ENCODE measurements around the gene ZC3H12C.

Gene ZC3H12C

DNA sequence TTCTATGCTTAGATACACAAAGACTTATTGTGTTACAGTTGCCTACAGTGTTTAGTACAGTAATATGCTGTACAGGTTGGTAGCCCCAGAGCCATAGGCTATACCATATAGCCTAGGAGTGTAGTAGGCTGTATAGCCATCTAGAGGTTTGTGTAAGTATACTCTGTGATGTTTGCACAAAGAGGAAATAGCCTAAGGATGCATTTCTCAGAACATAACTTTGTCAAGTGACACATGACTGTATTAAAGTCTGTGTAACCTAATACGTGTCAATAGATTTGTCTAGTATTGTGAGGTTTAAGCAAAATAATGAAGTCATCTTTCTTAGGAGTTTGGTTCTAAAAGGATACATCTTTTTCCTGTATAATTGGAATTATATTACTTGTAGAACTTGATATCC, 5.5 kb downstream of the ZC3H12C start:
- no peak for DNase-seq (ENCODE audit: low read depth)

DNA sequence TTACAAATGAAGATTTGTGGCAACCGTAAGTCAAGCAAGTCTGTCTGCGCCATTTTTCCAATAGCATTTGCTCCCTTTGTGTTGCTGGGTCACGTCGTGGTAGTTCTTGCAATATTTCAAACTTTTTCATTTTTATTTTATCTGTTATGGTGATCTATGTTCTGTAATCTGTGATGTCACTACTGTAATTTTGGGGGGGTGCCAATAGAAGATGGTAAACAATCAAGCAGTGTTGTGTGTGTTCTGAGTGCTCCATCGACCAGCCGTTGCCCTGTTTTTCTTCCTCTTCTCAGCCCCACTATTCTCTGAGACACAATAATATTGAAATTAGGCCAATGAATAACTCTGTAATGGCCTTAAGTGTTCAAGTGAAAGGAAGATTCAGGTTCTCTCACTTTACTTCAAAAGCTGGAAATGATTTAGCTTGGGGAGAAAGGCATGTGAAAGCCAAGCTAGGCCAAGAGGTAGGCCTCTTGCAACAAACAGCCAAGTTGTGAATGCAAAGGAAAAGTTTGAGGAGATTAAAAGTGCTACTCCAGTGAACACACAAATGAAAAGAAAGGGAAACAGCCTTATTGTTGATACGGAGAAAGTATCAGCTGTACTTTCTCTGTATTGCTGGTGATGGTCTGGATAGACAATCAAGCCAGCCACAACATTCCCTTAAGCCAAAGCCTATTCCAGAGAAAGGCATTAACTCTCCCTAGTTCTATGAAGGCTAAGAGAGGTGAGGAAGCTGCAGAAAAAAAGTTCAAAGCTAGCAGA, 7.5 kb downstream of the ZC3H12C start:
- no peak for DNase-seq (ENCODE audit: low read depth)

DNA sequence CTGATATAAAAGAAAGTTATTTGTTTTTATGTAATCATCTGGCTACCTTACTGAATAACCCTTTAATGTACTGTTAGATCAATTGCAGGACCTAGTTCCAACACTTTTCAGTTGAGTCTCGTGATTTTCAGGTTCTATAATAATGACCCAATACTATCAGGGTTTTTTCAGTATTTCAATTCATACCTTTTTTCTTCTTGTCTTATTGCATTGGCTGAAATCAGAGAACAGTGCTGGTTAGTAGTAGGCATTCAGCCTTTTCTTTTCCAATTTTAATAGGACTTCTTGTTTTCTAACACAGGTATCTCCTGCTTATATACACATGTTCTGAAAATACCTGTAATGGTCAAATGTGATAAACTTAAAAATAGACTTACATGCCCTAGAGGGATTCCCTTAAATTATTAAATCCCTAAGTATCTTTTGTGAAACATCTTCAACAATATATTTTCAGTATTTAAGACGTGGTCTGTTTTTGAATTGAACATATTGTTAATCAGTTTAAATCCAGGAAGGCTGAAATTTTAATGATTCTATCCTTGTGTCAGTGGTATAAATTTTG, 13.6 kb downstream of the ZC3H12C start:
- DNase-seq (ENCODE audit: low read depth), result no peak

DNA sequence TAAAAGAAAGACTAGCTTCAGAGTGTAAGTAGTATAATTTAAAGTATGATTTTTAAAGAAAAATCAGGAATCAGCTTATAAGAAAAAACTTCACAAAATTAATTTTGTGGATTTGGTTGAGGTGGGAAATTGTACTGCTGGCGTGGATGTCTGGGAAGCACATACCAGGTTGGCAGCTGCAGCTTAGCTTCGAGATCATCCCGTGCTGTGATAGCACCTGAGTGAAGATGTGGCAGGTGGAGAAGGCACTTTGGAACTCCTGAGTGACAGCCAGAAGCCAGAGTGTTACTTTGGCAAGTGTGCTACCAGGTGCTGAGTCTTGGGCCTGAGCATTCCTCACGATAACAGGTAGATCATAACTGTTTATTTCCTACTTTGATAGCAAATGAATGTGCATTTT, 17.7 kb downstream of the ZC3H12C start:
- no peak for DNase-seq (ENCODE audit: low read depth)

DNA sequence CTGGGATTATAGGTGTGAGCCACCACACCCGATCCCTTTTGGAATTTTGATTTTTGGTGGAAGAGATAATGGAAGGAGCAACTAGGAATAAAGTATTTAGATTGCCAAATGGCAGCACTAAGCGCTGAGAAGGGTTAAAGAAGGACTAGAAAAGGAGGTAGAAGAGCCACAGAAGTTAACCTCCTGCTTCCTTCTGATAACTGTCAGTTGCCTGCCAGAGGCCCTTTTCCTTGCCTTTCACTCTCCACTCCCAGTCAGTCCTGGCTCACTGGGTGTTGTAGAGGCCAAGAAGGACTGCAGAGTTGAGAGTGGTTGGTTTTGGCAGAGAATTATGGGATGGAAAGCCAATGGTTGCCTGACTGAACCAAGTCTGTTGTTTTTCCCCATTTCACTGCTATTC, 19.3 kb downstream of the ZC3H12C start:
- DNase-seq (ENCODE audit: low read depth), result no peak

DNA sequence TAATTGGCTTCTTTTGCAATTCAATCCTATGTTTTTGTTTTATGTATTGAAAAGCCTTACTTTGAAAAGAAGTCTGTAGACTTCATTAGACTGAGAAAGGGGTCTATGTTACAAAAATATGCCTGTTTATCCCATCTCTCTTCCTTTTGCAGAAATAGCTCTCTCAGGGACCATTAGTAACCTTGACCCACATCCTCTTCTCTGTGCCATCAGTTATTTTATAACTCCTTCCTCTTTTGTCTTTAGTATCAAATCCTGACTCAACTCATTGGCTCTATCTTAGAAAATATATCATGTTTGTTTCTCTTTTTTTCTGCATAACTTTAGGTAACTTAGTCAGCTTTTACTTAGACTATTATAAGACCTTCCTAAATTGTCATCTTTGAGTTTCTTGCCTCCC, 20.3 kb downstream of the ZC3H12C start:
- DNase-seq (ENCODE audit: low read depth), result no peak

DNA sequence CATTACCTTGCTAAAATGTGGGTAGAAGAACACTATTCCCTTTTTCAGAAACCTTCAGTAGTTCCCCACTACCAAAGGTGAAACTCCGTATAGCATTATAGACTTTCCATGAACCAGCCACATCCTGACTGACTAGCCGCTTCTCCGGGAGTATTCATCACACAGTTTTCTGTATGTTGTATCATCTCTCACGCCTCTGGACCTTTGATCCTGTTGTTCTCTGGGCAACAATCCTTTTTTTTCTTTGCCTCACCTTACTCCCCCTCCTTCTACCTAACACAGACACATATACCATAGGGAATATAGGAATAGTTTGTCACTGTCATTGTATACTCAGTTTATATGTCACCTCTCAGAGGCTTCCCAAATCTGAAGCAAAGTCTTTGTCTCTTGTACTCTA, 20.8 kb downstream of the ZC3H12C start:
- DNase-seq (ENCODE audit: low read depth), result no peak

DNA sequence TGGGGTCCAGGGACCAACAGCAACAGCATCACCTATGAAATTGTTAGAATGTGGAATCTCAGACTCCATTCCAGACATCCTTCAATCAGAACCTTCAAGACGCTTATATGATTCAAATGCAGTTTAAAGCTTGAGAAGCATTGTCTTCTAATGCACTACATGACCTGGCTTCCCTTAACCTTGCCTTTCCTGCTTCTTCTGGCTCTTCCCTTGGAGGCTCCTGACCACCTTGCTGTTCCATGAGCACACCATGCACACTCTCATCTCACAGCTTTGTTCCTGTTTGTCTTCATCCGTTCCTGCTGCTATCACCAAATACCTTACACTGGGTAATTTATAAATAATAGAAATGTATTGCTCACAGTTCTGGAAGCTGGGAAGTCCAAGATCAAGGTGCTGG, 26.1 kb downstream of the ZC3H12C start:
- DNase-seq (ENCODE audit: low read depth), result no peak

DNA sequence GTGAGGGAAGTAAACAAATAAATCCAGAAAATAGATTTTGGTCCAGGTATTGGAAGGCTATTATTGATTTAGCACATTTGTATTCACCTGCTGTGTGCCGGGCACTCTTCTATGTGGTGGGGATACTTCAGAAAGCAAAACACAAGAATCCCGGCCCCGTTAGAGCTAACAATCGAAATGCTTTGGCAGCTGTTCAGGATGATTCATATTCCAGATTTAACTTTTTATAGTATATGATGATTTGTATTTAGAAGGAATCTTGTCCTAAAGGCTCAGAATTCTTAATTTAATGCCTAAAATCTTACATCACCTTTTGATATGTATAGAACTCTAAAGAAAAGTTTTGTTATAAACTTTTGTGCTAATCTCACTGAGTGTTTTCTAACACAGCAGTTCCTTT, 28.0 kb downstream of the ZC3H12C start:
- DNase-seq (ENCODE audit: low read depth), result no peak

DNA sequence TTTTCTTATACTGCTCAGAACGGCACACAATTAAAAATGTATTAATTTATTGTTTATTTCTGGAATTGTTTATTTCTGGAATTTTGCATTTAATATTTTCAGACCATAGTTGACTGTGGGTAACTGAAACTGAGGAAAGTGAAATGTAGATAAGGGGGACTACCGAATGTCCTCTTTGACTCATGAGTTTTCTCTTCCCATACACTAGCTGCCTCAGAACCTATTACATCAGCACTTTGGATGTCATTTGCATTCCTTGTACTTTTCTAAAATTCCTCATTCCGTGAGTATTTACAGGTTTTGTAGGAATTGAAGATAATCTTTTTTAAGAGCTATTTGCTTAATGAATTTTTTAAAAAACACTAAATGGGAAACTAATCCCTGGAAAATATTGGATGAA, 29.8 kb downstream of the ZC3H12C start:
- no peak for DNase-seq (ENCODE audit: low read depth)

DNA sequence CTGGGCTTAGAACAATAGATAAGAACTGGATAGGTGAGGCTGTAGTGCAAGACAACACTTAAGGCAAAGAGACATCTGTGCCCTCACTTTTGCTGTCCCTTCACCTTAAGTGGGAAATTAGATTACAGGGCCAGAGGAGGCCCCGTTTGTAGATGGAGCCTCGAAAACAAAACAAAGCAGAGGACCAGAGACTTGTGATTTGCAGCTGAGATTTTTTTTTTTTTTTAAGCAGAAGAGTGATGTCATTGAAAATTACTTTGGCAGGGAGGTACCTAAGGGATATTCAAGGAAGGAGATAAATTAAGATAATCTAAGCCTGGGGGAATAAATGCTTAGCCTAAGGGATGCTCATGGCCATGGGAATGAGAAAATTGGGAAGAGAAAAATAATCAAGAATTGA, 31.4 kb downstream of the ZC3H12C start:
- no peak for DNase-seq (ENCODE audit: low read depth)

DNA sequence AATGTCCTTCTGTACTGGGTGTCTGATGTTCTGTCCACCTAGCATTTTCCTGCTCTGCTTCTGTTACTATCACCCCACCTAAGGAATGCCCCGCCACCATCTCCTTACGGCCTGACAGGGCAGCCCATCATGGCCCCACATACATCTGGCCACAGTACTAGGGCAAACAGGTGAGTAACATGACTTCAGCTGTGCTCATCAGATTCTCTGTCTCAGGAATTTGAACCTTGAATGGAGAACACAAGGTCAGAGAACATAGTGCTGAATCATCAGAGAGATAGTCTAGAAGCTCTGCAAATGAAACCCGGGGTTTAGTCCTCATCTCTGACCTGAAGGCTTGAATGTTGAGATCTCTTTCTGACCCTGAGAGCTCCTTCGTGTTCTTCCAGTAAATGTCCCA, 32.4 kb downstream of the ZC3H12C start:
- DNase-seq (ENCODE audit: low read depth), result no peak

DNA sequence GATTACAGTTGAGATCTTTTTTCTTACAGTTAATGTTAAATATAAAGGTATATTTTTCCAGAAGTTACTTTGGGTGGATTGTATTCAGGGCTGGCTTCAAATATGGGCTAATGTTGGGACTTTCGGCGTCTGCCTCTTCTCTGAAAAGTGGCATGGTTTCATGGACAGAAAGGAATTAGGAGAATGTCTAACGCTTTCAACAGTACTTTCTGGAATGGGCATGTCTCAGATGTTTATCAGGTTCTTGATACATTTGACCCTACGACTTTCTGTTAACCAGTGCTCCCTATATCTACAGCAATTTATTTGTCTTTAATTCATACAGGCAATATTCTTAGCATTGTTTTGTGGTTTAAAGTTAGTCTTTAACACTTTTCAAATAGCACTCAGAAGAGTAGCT, 33.7 kb downstream of the ZC3H12C start:
- no peak for DNase-seq (ENCODE audit: low read depth)

DNA sequence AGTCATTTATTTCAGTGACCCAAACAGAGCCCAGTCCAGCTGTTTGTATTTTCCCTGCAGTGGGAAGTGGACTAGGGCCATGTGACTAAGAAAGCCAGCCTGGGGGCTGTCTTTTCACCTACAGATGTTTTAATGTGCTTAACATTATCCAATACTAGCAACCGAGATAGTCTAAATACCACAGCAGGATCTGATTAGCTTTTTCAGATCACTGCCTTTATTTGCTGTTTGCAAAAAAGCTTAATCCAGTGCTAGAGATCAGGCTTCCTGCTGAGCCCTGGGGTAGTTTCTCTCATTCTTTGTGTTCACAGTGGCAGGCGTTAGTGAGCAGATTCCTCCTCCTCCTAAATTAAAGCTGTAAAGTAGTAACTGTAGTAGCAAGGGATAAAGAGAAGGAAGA, 35.0 kb downstream of the ZC3H12C start:
- DNase-seq (ENCODE audit: low read depth), result no peak

DNA sequence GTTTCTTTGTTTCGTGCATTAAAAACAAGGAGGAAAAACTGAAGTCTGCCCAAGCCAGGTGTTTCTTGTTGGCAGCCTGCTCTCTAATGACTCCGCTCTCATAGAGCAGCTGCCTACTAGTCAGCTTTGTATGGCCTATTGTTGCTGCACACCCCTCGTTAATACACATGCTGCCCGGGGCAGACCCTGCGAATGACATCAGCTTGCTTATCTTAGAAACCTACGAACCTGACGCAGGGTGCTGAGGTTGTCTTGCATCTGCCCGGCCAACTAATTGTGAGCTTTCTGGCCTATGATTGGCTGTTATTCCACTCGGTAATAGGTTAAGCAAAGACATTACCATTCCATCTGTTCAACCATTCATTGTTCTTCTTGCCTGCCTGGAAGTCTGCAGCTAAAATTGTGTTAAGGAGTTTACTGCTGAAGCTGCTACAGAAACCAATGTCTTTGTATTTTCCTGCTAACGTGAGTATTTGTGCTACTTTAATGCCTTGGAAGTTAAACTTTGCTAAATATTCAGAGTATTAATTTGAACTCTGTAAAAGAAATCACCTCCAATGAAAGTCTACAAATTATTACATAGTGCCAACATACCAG, 37.5 kb downstream of the ZC3H12C start:
- DNase-seq (ENCODE audit: low read depth), result no peak

DNA sequence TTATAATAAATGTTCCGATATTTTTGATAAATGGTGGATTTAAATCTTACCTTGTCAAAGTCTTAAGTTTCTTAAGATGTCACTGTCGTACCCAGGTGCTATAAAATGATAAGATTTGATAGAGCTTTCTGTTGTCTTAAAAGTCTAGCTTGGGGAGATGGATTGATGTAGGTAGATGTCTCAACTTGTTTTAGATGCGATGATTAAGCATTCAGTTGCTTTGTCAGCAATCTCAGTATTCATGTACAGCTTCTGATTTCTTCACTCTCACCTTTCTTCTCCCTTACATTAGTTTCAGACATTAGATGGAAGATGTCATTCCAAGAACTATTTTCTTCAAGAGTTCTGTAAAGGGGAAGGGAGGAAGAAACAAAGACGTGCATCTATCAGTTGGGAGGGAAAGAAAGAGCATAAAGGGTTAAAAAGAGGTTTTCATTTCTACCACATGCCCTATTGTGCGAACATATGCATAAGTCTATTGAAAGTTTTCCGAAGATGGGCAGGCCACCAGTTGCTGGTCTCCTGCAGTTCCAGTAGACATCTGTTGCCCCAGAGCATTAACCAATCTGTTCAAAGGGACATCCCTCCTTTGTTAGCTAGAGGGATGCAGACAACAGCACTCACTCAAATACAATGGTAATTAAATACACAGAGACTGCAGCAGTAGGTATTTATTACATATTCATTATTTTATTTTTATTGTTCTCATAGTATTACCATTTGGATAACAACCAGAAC, 38.4 kb downstream of the ZC3H12C start:
- DNase-seq (ENCODE audit: low read depth), result no peak

DNA sequence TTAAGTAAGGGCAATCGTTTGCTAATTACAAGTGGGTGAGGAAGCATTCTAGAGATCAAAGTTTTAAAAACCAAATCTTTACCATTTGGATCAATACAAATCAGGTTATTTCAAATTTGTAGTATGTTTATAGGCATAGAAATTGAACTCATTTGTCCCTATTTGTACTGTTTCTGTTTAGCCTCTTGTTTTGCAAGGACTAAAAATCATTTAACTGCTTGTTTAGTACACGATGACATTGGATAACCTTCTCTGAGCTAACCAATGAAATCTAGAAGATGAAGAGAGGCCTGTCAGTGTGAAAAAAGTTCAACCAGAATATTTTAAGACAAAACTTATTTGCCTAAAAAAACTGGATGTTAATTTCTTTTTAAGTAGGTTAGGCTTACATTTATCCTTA, 40.0 kb downstream of the ZC3H12C start:
- no peak for DNase-seq (ENCODE audit: low read depth)

DNA sequence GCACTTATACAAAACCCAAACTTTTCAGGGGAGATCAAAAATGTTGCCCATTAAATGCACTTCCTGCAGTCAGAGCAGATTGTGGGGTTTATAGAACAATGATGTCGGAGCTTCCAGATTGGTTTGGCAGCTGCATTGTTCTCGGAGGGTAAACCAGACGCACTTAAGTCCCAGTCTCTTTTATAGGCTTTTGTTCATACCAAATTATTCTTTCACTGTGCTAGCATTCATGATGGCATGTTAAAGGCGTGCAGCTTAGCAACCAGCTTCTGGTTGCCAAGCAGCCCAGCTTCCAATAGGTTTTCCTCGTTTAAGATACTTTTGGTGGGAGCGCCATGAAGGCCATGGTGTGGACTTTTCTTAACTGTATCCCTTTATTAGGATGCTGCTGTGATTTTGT, 40.9 kb downstream of the ZC3H12C start:
- DNase-seq (ENCODE audit: low read depth), result no peak

DNA sequence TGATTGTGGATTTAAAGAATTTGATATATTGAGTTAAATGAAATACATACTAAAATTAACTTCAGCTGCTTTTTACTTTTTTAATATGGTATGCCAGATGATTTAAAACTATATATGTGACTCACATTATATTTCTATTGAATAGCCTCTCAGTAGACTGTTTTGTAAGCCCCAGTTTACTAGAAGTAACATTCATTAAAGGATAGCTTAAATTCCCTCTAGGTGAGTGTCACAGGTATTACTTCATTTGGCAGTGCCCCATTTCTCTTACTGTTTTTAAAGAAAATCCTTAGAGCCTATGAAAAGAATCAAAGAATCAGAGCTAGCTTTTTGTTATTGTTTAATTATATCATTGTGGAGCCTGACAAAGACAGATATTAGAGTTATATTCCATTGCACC, 48.6 kb downstream of the ZC3H12C start:
- no peak for DNase-seq (ENCODE audit: low read depth)

DNA sequence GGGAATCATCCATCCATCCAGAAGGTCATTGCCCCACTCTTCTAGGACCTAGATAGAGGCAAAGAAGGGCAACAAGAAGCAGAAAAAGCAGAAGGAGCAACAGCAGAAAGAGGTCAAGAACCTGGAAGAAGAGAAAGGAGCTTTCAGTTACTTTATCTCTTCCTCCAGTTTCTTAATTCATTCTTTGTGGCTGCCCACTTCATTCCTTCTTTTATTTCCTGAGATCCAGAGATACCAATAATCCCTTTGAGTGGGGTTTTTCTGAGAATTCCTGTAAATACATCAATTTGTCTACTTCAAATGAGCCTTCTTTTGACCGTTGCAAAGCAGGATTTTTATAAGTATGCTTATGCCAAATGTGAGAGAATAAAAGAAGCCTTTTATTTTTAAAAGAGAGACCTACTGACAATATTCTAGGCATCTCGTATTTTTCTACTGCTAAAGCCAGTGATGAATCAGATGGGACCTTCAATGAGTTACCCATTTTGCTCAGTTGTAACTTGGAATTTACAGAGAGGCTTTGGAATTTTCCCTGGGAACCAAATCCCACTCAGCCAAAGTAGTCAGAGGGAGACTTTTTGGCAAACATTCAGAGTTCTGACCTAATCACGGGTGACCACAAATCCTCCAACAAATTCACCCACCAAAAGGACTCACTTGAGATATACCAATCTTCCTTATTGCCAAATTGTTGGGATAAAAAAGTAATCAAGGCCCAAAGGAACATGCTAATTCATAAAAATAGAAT, 54.9 kb downstream of the ZC3H12C start:
- no peak for DNase-seq (ENCODE audit: low read depth)

DNA sequence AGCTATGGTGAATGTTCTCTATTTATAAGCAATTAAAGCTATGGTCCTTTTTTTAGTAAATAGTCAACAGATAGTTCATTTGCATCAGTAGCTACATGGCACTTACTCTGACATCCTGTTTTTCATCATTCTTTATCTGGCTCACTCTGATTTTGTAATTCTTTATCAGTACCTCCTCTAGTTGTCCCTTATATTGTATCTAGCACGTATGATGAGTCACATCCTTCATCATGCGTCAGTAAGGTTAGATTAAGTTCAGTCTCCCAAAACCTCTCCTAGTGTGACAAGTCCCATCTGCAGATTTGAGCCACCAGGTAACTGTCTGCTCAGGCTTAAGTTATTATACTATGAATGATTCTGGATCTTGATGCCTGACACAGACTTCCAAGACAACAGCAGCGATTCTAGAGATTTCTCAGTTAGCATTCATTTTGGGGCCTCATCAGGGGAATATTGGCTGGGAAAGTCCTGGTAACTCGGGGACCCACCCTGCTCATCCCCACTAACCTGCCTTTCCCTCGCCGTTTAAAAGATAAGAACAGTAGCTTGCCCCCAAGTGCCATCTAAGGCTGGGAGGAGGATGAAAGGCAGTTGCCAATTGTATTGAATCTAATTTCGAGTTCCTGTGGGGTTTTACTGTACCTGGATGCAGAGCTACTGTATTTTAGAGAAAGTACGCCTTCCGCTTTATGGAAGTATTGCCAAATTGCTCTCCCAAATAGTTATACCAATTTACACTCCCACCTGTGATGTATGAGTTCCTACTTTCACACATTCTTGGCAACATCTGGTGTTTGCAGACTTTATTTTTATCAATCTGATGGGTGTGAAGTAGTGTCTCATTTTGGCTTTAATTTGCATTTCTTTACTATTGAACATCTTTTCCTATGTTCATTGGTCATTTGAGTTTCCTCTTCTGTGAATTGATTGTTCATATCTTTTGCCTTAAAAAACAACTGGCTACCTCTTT, 55.9 kb downstream of the ZC3H12C start:
- no peak for DNase-seq (ENCODE audit: low read depth)

Measured in stimulated activated CD8-positive, alpha-beta memory T cell treated with anti-CD3 and anti-CD28 coated beads, Interleukin-15, amount 100 ng/mL, for 1 hour (primary cell).